HepG2 (cell line): ENCODE measurements around the gene ATE1. TPM values are rescaled to one million over a fixed set of nuclear protein-coding genes. Genes with fewer than 3 reads are reported as not detected.

Experiments
- ATAC-seq: fragments of 200-7000 bp; cut with Tn5 transposase; 3 replicates; pipeline ENCODE4 v1.9.1; 2020; ENCODE audit warnings: mild to moderate bottlenecking, moderate library complexity
- BruUV-seq: library from RNA; stranded (reverse); fragments of 400-500 nt; replicated peaks from 2 replicates; lab custom pipeline; 2021; lab: Mats Ljungman, UMichigan
- CTCF ChIA-PET: fragments of 300-600 bp; formaldehyde crosslinking; extraction: SDS; loops from one replicate; lab custom pipeline; 2021; ENCODE audit warnings: low total read pairs, inconsistent platforms, low intra/inter-chr PET ratio; lab: Yijun Ruan, JAX
- POLR2A ChIA-PET: fragments of 350-600 bp; sonication (Branson Sonifier 250); formaldehyde crosslinking; loops from one replicate; lab custom pipeline; 2020; ENCODE audit warnings: antibody characterized with exemption, inconsistent platforms; lab: Yijun Ruan, JAX
- DNase-seq: peaks from one replicate; pipeline ENCODE4 v3.0.0-alpha.2; 2015; ENCODE audit warnings: low spot score
- FAIRE-seq: peaks from 3 replicates; lab custom pipeline; 2011; peaks lifted over from hg19 to GRCh38; lab: Jason Lieb, UNC
- H2AFZ ChIP-seq: one replicate; pipeline ENCODE4 v1.6.1; 2011; ENCODE audit warnings: low read length, inconsistent platforms
- H3K27ac ChIP-seq: fragments of 300-600 bp; 3 replicates; pipeline ENCODE4 v1.8.0; 2011; ENCODE audit warnings: mixed run types, mild to moderate bottlenecking, mixed read lengths, low read length, inconsistent platforms; ENCODE audit not compliant: insufficient read depth; ENCODE audit errors: extremely low read length
- H3K27me3 ChIP-seq, 2 experiments: fragments of 200-600 bp in 1 of 2; 2 replicates in 1 of 2; 3 replicates in 1 of 2; pipeline versions ENCODE4 v1.6.0 to v1.8.0; 2011; ENCODE audit warnings: low read length in 2 of 2, mild to moderate bottlenecking in 2 of 2, moderate library complexity in 2 of 2, inconsistent platforms in 1 of 2; ENCODE audit not compliant: insufficient read depth in 2 of 2, control insufficient read depth in 1 of 2
- H3K36me3 ChIP-seq, 2 experiments: fragments of 200-600 bp in 1 of 2; replicated peaks in 1 of 2; 2 replicates in 1 of 2; 3 replicates in 1 of 2; pipeline versions ENCODE4 v1.5.1 to v1.8.0; 2011; ENCODE audit warnings: low read length in 2 of 2, inconsistent platforms in 1 of 2; ENCODE audit not compliant: insufficient read depth in 2 of 2, control insufficient read depth in 1 of 2
- H3K4me1 ChIP-seq: 2 replicates; pipeline ENCODE4 v1.5.1; 2012; ENCODE audit warnings: low read length, inconsistent platforms; ENCODE audit not compliant: insufficient read depth
- H3K4me2 ChIP-seq: 2 replicates; pipeline ENCODE4 v1.6.0; 2011; ENCODE audit warnings: low read depth, low read length, inconsistent platforms
- H3K4me3 ChIP-seq, 3 experiments: fragments of 200-600 bp in 1 of 3; sonication (generic), shearing (Covaris generic) in 1 of 3; replicated peaks in 1 of 3; 2 replicates each; pipeline ENCODE4 v1.5.1; 2011 to 2016; ENCODE audit warnings: low read length in 3 of 3, inconsistent platforms in 2 of 3, low read depth in 2 of 3, mild to moderate bottlenecking in 2 of 3, control low read depth in 1 of 3, mixed read lengths in 1 of 3; ENCODE audit not compliant: insufficient read depth in 1 of 3
- H3K79me2 ChIP-seq: one replicate; pipeline ENCODE4 v1.6.1; 2011; ENCODE audit warnings: low read length, inconsistent platforms; ENCODE audit not compliant: insufficient read depth
- H3K9ac ChIP-seq: 2 replicates; pipeline ENCODE4 v1.6.0; 2011; ENCODE audit warnings: mild to moderate bottlenecking, low read depth, low read length, inconsistent platforms; ENCODE audit not compliant: insufficient read depth
- H3K9me3 ChIP-seq: 2 replicates; pipeline ENCODE4 v1.5.1; 2012; ENCODE audit warnings: mild to moderate bottlenecking, low read length
- H4K20me1 ChIP-seq: 2 replicates; pipeline ENCODE4 v1.6.0; 2011; ENCODE audit warnings: inconsistent platforms, mild to moderate bottlenecking, low read length, moderate library complexity; ENCODE audit not compliant: insufficient read depth
- ATM ChIP-seq: fragments of 450-650 bp; IDR thresholded peaks from 2 replicates; pipeline ENCODE4 v1.7.1; 2017; ENCODE audit warnings: mild to moderate bottlenecking, borderline replicate concordance
- EHMT2 ChIP-seq: fragments of 200-600 bp; sonication (generic); IDR thresholded peaks from 2 replicates; pipeline ENCODE4 v1.7.0; 2017; ENCODE audit warnings: antibody characterized with exemption, low read depth, low read length, borderline replicate concordance
- SMAD9 ChIP-seq: sonication (generic); formaldehyde crosslinking; IDR thresholded peaks from 2 replicates; pipeline ENCODE4 v1.5.1; 2020; ENCODE audit warnings: mild to moderate bottlenecking, missing genetic modification reagents
- SP2 ChIP-seq: sonication (generic); formaldehyde crosslinking; IDR thresholded peaks from 2 replicates; pipeline ENCODE4 v1.5.1; 2020; ENCODE audit warnings: mild to moderate bottlenecking, missing genetic modification reagents
- THAP11 ChIP-seq: IDR thresholded peaks from 2 replicates; pipeline ENCODE4 v1.6.1; 2016; ENCODE audit warnings: missing biosample characterization, missing genetic modification reagents
- ZKSCAN8 ChIP-seq: IDR thresholded peaks from 2 replicates; pipeline ENCODE4 v1.6.1; 2016; ENCODE audit warnings: borderline replicate concordance, missing genetic modification reagents, missing compliant biosample characterization
- WGBS: methylation state at CpG from one replicate; pipeline ENCODE4 v1.1.6; 2017; ENCODE audit warnings: low lambda C conversion rate; 5-methylcytosine and 5-hydroxymethylcytosine counted together
- in situ Hi-C: cut with HindIII; loops from 2 replicates; pipeline ENCODE4 v1.10.0; 2017; ENCODE audit warnings: low pct_unique_long_range_greater_than_20kb; ENCODE audit not compliant: extremely low pct_ligation_motif_present
- intact Hi-C: fragments of 100-400 bp; cut with micrococcal nuclease; formaldehyde crosslinking; loops from one replicate; pipeline ENCODE4 v1.10.0; 2022; ENCODE audit not compliant: unreplicated experiment
- polyA plus RNA-seq, 8 experiments: library from polyadenylated mRNA; depleted of rRNA in 3 of 8; stranded (reverse) in 7 of 8; unstranded in 1 of 8; fragments of >200 nt; fragmentation: Illumina TruSeq in 4 of 8; extraction: Trizol in 4 of 8; gene quantifications; 2 replicates each; pipeline versions ENCODE4 v1.2.1 to v1.2.3, GENCODE V29; 2011 to 2016; ENCODE audit warnings: low read depth in 4 of 8, missing spikeins in 1 of 8, mixed read lengths in 1 of 8; ENCODE audit not compliant: insufficient read depth in 1 of 8
- total RNA-seq, 5 experiments: library from RNA; depleted of rRNA; stranded (reverse); fragments of >200 nt; fragmentation: Illumina TruSeq; extraction: Trizol; gene quantifications; 2 replicates each; pipeline ENCODE4 v1.2.3, GENCODE V29; 2016; ENCODE audit warnings: low read depth in 1 of 5
- TF ChIP-seq, protein P1 (sequence below): sonication (generic); formaldehyde crosslinking; IDR thresholded peaks from 2 replicates; pipeline ENCODE4 v1.8.1; 2023; ENCODE audit warnings: mild to moderate bottlenecking, inconsistent platforms, moderate library complexity, missing genetic modification reagents, borderline replicate concordance
- TF ChIP-seq, protein P2 (sequence below): fragments of 450-650 bp; IDR thresholded peaks from 2 replicates; pipeline ENCODE4 v1.6.1; 2016
- TF ChIP-seq, protein P3 (sequence below): sonication (generic); formaldehyde crosslinking; IDR thresholded peaks from 2 replicates; pipeline ENCODE4 v1.4.0; 2020; ENCODE audit warnings: missing genetic modification reagents
- TF ChIP-seq, protein P4 (sequence below): sonication (generic); formaldehyde crosslinking; conservative IDR thresholded peaks from 2 replicates; pipeline ENCODE4 v1.4.0; 2020; ENCODE audit warnings: mild to moderate bottlenecking, missing genetic modification reagents, moderate library complexity
- TF ChIP-seq, protein P5 (sequence below): sonication (generic); formaldehyde crosslinking; IDR thresholded peaks from 2 replicates; pipeline ENCODE4 v1.8.0; 2023; ENCODE audit warnings: mild to moderate bottlenecking, missing genetic modification reagents
- TF ChIP-seq, protein P6 (sequence below): IDR thresholded peaks from 2 replicates; pipeline ENCODE4 v1.6.1; 2016; ENCODE audit warnings: low read depth, borderline replicate concordance

The ATE1 gene
- total and polyA plus RNA-seq, 2 of the 13 experiments (the other 11 are each of a cell fraction or from before 2014, with no cell fraction given): 17.5 to 42.2 TPM

DNA sequence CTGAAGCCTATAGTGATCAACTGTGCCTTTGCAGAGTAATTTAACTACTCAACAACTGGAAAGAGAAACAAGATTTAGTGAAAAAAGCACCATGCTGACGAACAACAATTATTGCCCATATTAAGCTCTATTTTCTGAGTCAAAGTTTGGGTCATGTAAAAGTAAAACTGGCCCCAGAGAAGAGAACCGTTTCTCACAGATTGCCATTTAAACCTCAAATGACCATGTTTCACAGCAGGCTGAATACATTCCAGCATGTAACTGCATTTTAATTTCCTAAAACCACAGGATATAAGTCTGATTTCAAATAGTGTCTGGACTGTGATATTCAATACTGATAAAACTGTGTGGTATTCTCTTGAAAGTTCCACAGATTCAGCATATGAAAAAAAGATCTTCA lies 140.7 kb downstream of the ATE1 start (continued):
- TF ChIP-seq SMAD9 (CRISPR knock-in tag) (no peak), ZKSCAN8 (no peak)
- TF ChIP-seq, protein P1, sequence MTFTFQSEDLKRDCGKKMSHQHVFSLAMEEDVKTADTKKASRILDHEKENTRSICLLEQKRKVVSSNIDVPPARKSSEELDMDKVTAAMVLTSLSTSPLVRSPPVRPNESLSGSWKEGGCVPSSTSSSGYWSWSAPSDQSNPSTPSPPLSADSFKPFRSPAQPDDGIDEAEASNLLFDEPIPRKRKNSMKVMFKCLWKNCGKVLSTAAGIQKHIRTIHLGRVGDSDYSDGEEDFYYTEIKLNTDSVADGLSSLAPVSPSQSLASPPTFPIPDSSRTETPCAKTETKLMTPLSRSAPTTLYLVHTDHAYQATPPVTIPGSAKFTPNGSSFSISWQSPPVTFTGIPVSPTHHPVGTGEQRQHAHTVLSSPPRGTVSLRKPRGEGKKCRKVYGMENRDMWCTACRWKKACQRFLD (CRISPR knock-in tag): no peak
- TF ChIP-seq, protein P2, sequence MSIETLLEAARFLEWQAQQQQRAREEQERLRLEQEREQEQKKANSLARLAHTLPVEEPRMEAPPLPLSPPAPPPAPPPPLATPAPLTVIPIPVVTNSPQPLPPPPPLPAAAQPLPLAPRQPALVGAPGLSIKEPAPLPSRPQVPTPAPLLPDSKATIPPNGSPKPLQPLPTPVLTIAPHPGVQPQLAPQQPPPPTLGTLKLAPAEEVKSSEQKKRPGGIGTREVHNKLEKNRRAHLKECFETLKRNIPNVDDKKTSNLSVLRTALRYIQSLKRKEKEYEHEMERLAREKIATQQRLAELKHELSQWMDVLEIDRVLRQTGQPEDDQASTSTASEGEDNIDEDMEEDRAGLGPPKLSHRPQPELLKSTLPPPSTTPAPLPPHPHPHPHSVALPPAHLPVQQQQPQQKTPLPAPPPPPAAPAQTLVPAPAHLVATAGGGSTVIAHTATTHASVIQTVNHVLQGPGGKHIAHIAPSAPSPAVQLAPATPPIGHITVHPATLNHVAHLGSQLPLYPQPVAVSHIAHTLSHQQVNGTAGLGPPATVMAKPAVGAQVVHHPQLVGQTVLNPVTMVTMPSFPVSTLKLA: no peak

DNA sequence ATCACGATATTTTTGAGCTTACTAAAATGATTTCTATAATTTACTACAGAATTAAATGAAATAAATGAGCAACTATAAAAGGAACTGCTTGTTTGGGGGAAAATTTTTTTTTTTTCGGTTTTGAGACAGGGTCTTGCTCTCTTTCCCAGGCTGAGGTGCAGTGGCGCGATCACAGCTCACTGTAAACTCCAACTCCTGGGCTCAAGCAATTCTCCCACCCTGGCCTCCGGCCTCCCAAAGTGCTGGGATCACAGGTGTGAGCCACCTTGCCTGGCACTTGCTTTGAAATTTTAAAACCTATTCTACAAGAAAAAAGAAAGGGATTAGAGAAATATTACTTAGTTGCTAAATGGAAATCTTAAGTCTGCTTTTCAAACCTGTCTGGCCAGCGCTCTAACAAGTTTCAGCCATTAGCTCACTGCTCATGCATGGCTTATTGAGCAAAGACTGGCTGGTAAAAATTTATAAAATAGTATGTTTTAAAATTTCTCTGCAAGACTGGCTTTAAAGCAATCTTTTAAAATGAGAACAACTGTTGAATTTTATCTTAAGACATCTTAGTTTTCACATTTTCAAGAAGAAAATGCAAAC lies 144.0 kb downstream of the ATE1 start:
- no peak for ATAC-seq
- POLR2A ChIA-PET: no interaction called here
- Histone ChIP-seq H3K27ac (no peak overlapping the region), H3K36me3 (peaks cover 8 to 37% of the 10 kb centered on the region in 2 experiments; a peak in 4 of 5 replicates), H4K20me1 (no peaks in the 10 kb centered on the region), H3K9ac (no peak overlapping the region), H2AFZ (no peak overlapping the region), H3K9me3 (no peaks in the 10 kb centered on the region), H3K4me2 (no peak overlapping the region), H3K4me3 (no peak overlapping the region), H3K4me1 (no peaks in the 10 kb centered on the region), H3K79me2 (no peaks in the 10 kb centered on the region), H3K27me3 (no peaks in the 10 kb centered on the region)
- BruUV-seq: no TSS peak
- in situ Hi-C loops (no loop called here), intact Hi-C loops (no loop called here)
- TF ChIP-seq THAP11 (no peak), SP2 (CRISPR knock-in tag) (no peak), EHMT2 (no peak), ATM (no peak)
- TF ChIP-seq, protein P3, sequence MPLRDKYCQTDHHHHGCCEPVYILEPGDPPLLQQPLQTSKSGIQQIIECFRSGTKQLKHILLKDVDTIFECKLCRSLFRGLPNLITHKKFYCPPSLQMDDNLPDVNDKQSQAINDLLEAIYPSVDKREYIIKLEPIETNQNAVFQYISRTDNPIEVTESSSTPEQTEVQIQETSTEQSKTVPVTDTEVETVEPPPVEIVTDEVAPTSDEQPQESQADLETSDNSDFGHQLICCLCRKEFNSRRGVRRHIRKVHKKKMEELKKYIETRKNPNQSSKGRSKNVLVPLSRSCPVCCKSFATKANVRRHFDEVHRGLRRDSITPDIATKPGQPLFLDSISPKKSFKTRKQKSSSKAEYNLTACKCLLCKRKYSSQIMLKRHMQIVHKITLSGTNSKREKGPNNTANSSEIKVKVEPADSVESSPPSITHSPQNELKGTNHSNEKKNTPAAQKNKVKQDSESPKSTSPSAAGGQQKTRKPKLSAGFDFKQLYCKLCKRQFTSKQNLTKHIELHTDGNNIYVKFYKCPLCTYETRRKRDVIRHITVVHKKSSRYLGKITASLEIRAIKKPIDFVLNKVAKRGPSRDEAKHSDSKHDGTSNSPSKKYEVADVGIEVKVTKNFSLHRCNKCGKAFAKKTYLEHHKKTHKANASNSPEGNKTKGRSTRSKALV (CRISPR knock-in tag): no peak
- TF ChIP-seq, protein P4, sequence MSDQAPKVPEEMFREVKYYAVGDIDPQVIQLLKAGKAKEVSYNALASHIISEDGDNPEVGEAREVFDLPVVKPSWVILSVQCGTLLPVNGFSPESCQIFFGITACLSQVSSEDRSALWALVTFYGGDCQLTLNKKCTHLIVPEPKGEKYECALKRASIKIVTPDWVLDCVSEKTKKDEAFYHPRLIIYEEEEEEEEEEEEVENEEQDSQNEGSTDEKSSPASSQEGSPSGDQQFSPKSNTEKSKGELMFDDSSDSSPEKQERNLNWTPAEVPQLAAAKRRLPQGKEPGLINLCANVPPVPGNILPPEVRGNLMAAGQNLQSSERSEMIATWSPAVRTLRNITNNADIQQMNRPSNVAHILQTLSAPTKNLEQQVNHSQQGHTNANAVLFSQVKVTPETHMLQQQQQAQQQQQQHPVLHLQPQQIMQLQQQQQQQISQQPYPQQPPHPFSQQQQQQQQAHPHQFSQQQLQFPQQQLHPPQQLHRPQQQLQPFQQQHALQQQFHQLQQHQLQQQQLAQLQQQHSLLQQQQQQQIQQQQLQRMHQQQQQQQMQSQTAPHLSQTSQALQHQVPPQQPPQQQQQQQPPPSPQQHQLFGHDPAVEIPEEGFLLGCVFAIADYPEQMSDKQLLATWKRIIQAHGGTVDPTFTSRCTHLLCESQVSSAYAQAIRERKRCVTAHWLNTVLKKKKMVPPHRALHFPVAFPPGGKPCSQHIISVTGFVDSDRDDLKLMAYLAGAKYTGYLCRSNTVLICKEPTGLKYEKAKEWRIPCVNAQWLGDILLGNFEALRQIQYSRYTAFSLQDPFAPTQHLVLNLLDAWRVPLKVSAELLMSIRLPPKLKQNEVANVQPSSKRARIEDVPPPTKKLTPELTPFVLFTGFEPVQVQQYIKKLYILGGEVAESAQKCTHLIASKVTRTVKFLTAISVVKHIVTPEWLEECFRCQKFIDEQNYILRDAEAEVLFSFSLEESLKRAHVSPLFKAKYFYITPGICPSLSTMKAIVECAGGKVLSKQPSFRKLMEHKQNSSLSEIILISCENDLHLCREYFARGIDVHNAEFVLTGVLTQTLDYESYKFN (CRISPR knock-in tag): no peak
- TF ChIP-seq, protein P5, sequence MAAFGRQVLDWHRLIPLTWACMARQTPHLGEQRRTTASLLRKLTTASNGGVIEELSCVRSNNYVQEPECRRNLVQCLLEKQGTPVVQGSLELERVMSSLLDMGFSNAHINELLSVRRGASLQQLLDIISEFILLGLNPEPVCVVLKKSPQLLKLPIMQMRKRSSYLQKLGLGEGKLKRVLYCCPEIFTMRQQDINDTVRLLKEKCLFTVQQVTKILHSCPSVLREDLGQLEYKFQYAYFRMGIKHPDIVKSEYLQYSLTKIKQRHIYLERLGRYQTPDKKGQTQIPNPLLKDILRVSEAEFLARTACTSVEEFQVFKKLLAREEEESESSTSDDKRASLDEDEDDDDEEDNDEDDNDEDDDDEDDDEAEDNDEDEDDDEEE (CRISPR knock-in tag): no peak
- TF ChIP-seq, protein P6, sequence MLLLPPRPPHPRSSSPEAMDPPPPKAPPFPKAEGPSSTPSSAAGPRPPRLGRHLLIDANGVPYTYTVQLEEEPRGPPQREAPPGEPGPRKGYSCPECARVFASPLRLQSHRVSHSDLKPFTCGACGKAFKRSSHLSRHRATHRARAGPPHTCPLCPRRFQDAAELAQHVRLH (CRISPR knock-in tag): no peak
- CTCF ChIA-PET: no interaction called here
- WGBS: 80% methylated on average over 6 of the region's 6 CpGs
- DNase-seq: no peak
- FAIRE-seq: no peak
